ENCODE measurements around the gene SEMA5A.
"Not testable (repeated sequence)": the region's sequence is repeated elsewhere in the genome, so short reads cannot be mapped to it uniquely, and the experiment has no call there.

The SEMA5A gene

DNA sequence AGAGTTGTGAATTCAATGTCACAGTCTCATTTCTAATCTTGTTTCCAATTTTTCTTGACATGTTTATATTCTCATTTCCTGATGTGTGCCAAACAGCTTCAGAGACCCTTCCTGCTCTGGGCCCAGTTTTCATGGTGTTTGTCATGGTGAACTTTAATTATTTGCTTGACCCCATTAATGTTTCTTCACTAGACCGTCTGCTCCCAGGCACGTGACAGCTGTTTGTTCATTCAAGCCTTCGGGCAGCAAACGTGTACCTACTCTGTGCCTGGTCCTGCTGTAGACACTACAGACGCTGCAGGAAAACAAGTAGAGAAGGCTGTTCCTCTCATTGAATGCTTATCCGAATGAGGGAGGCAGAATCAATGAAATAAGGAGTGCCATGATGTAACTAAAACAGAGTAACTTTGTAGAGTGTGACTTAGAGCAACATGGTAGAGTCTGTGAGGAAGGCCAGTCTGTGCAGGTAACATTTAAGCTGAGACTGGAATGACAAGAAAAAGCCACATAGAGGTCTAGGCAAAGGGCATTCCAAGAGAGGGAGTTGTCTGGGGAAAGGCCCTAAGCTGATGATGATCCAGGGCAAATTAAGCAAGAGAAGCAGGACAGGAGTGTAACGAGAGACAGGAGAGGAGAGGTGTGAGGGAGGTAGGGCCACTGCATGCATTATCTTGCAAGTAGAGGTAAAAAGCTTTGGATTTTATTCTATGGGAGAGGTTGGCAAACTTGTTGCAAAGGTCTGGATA is 191.4 kb downstream of the SEMA5A start:
- Mint-ChIP-seq H3K27me3 (ENCODE audit: low read depth, poor library complexity) (peaks cover 10% of the 10 kb centered on the region), H3K4me3 (no peak overlapping the region), H3K4me1 (peaks cover 5% of the 10 kb centered on the region), H3K9me3 (no peaks in the 10 kb centered on the region), H3K27ac (no peak overlapping the region), H3K36me3 (ENCODE audit: low read depth) (no peaks in the 10 kb centered on the region)
- DNase-seq, result no peak
- TF ChIP-seq, protein P1, sequence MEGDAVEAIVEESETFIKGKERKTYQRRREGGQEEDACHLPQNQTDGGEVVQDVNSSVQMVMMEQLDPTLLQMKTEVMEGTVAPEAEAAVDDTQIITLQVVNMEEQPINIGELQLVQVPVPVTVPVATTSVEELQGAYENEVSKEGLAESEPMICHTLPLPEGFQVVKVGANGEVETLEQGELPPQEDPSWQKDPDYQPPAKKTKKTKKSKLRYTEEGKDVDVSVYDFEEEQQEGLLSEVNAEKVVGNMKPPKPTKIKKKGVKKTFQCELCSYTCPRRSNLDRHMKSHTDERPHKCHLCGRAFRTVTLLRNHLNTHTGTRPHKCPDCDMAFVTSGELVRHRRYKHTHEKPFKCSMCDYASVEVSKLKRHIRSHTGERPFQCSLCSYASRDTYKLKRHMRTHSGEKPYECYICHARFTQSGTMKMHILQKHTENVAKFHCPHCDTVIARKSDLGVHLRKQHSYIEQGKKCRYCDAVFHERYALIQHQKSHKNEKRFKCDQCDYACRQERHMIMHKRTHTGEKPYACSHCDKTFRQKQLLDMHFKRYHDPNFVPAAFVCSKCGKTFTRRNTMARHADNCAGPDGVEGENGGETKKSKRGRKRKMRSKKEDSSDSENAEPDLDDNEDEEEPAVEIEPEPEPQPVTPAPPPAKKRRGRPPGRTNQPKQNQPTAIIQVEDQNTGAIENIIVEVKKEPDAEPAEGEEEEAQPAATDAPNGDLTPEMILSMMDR (IDR thresholded peaks at IDR 0.05), result no peak

DNA sequence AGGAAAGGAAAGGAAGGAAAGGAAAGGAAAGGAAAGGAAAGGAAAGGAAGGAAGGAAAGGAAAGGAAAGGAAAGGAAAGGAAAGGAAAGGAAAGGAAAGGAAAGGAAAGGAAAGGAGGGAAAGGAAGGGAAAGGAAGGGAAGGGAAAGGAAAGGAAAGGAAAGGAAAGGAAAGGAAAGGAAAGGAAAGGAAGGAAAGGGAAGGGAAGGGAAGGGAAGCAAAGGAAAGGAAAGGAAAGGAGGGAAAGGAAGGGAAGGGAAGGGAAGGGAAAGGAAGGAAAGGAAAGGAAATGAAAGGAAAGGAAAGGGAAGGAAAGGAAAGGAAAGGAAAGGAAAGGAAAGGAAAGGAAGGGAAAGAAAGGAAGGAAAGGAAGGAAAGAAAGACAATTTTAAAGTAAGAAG is 192.8 kb downstream of the SEMA5A start:
- not testable (repeated sequence) for H3K4me3 Mint-ChIP-seq; DNase-seq; H3K9me3 Mint-ChIP-seq; H3K27me3 Mint-ChIP-seq (ENCODE audit: low read depth, poor library complexity); H3K36me3 Mint-ChIP-seq (ENCODE audit: low read depth); H3K27ac Mint-ChIP-seq; H3K4me1 Mint-ChIP-seq

DNA sequence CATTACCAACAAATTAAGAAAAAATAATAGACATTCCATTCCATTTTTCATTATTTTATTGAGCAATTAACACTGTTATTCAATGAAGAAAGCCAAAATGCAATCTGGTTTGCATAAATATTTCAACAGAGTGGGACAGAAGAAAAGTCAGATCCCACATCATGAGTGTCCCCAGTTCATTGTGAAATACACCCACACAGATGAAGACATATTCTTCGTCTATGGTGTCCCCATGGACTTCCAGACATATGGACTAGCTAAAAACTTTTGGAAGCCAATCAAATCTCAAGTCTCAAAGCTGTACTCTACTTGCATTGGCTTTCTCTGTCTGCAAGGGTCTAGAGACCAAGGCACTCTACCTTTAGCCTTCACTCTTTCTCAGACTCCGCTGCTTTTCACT is 194.3 kb downstream of the SEMA5A start:
- no peak overlapping the region for H3K27ac Mint-ChIP-seq
- TF ChIP-seq, protein P1 (IDR thresholded peaks at IDR 0.05), result no peak
- H3K4me1 Mint-ChIP-seq, result peaks cover 5% of the 10 kb centered on the region
- H3K9me3 Mint-ChIP-seq, result no peaks in the 10 kb centered on the region
- DNase-seq, result no peak
- H3K36me3 Mint-ChIP-seq (ENCODE audit: low read depth), result peaks cover 5% of the 10 kb centered on the region
- H3K4me3 Mint-ChIP-seq, result no peak overlapping the region
- peaks cover 10% of the 10 kb centered on the region for H3K27me3 Mint-ChIP-seq (ENCODE audit: low read depth, poor library complexity)

DNA sequence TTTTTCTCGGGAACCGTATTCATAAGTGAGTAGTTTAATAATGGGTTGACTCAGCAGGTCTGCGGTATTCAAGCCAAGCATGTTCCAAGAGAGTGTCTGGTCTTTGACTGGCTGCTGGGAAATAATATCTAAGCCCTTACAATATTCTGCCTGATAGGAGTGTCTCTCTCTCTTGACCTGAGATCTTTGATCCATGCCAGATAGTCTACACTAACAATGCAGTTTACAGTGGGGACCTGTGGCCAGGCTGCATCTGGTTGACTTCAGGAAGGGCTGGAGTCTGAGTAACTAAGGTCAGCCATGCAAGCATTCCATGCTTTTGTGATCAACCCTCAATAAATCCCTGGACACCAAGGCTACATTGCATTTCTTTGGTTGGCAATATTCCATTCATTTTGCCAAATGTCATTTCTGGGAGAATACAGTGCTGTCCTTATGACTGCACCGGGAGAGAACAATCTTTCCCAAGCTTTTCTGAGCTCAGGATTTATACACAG is 195.5 kb downstream of the SEMA5A start:
- H3K4me3 Mint-ChIP-seq, result no peak overlapping the region

DNA sequence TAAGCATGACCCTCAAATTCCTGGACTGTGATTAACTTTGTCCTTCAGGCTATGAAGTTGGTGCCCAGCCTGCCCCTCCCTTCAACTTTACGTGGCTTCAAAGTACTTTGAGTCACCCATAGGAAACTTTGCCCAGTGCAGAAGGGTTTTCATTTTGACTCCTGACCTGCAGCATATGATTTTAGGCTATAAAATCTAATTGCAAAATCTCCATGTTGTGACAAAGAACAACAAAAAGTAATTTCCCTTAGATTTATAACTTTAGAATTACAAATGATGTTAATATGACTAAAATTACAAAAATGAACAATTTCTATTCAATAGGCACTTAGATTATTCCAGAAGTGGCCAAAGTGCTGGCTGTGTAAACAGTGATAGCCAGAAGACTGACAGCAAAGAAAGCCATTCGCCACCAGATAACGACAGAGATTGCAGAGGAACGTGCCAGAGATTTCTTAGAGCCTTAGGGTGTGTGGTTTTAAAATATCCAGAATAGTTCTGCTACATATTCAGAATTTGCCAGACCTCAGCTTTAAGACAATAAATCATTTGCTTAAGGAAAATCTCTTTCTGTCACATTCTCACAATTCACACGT is 197.4 kb downstream of the SEMA5A start:
- no peak for DNase-seq
- H3K27me3 Mint-ChIP-seq (ENCODE audit: low read depth, poor library complexity), result peaks cover 11% of the 10 kb centered on the region
- TF ChIP-seq, protein P1 (IDR thresholded peaks at IDR 0.05), result no peak
- peaks cover 5% of the 10 kb centered on the region for H3K36me3 Mint-ChIP-seq (ENCODE audit: low read depth)
- no peaks in the 10 kb centered on the region for H3K9me3 Mint-ChIP-seq
- H3K4me3 Mint-ChIP-seq, result no peak overlapping the region
- no peaks in the 10 kb centered on the region for H3K4me1 Mint-ChIP-seq
- H3K27ac Mint-ChIP-seq, result no peak overlapping the region

More for the DNA sequence above, 195.5 kb downstream of the SEMA5A start:
- Mint-ChIP-seq H3K4me1 (peaks cover 5% of the 10 kb centered on the region), H3K9me3 (no peaks in the 10 kb centered on the region), H3K27ac (no peak overlapping the region), H3K36me3 (ENCODE audit: low read depth) (peaks cover 5% of the 10 kb centered on the region), H3K27me3 (ENCODE audit: low read depth, poor library complexity) (peaks cover 10% of the 10 kb centered on the region)
- DNase-seq, result no peak
- TF ChIP-seq, protein P1 (IDR thresholded peaks at IDR 0.05), result no peak

DNA sequence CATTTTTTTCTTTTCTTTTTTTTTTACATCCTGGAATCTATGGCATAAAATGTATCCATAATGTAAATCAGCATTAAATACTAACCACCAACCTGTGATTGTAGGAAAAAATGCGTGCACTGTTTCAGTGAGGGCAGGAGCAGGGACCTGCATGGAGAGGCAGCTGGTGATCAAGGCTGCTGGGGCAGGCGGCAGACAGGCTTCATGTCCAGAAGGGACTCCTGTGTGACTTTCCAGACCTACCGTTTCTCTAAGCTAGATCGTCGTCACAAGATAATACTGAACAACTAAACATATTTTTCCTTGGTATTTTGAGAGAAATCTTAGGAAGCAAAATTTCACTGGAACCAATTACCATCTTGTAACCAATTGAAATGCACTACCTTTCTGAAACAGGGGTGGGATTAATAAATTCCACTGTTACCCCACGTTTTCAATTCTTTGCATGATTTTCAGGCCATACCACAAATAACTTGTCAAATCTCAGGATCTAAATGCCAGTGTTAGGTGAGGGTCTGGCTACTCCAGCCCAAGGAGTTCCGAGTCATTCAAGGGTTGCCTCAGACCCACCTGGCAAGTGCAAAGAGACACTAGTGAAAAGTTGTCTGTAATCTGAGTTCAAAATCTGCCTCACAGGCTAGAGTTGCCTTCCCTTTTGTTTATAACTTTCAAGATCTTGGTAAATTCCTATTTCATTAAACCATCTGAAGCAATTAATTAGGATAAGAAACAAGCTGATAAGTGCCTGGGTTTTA is 198.2 kb downstream of the SEMA5A start:
- no peak for DNase-seq
- Mint-ChIP-seq H3K36me3 (ENCODE audit: low read depth) (peaks cover 5% of the 10 kb centered on the region), H3K27me3 (ENCODE audit: low read depth, poor library complexity) (peaks cover 8% of the 10 kb centered on the region), H3K27ac (no peak overlapping the region), H3K4me3 (no peak overlapping the region), H3K9me3 (no peaks in the 10 kb centered on the region), H3K4me1 (no peaks in the 10 kb centered on the region)
- TF ChIP-seq, protein P1 (IDR thresholded peaks at IDR 0.05), result no peak

Data from nephron progenitor cell (in vitro differentiated cells).